ENCODE data around the gene KIAA0513. TPM values are rescaled to one million over a fixed set of nuclear protein-coding genes. Genes with fewer than 3 reads are reported as not detected.
"Not testable (repeated sequence)": the region's sequence is repeated elsewhere in the genome, so short reads cannot be mapped to it uniquely, and the experiment has no call there.

KIAA0513 gene
- total RNA-seq, 1 experiment from 2014 or later = 7.8 TPM

- TF ChIP-seq SOX15 (CRISPR knock-in tag; IDR thresholded peaks at IDR 0.05) = no peak
- no peak for TF ChIP-seq CDX4 (CRISPR knock-in tag; IDR thresholded peaks at IDR 0.05; ENCODE audit: borderline replicate concordance)
- TF ChIP-seq TP53 (CRISPR knock-in tag; IDR thresholded peaks at IDR 0.05) = no peak
- no peak for TF ChIP-seq ESRRA (CRISPR knock-in tag; IDR thresholded peaks at IDR 0.05; ENCODE audit: borderline replicate concordance)
- TF ChIP-seq HMGXB4 (CRISPR knock-in tag; IDR thresholded peaks at IDR 0.05) = no peak
- TF ChIP-seq ZNF138 (CRISPR knock-in tag; conservative IDR thresholded peaks at IDR 0.05) = no peak
- TF ChIP-seq ELF4 (CRISPR knock-in tag; IDR thresholded peaks at IDR 0.05; ENCODE audit: low read depth) = no peak
- no peak for TF ChIP-seq FOXP1 (CRISPR knock-in tag; IDR thresholded peaks at IDR 0.05; ENCODE audit: borderline replicate concordance)
- TF ChIP-seq IRF1 (CRISPR knock-in tag; IDR thresholded peaks at IDR 0.05) = no peak
- ATAC-seq (no peak), DNase-seq (ENCODE audit: low spot score) (no peak)
- CTCF ChIA-PET = no interaction called here
- no peaks in the 10 kb centered on the region for H3K36me3 Mint-ChIP-seq
- POLR2A ChIA-PET = no interaction called here
- peaks cover 10% of the 10 kb centered on the region for H3K4me1 Mint-ChIP-seq
- H3K9me3 Mint-ChIP-seq = no peaks in the 10 kb centered on the region
- H3K27ac Mint-ChIP-seq = no peak overlapping the region
- no peak overlapping the region for H3K4me3 Mint-ChIP-seq
- H3K27me3 Mint-ChIP-seq (ENCODE audit: low read depth) = no peaks in the 10 kb centered on the region
Measured at GRCh38 chr16:85117418-85117817, 89.8 kb downstream of the KIAA0513 start.

- no peaks in the 10 kb centered on the region for H3K36me3 Mint-ChIP-seq
- no peak overlapping the region for H3K4me3 Mint-ChIP-seq
- ChIA-PET CTCF (interaction anchor here (2.0 kb wide), 1 partner anchor 33 kb away, joined by 5 read pairs; no protein-coding TSS in a partner anchor), POLR2A (no interaction called here)
- no peak for TF ChIP-seq RELA (CRISPR knock-in tag; IDR thresholded peaks at IDR 0.05; ENCODE audit: borderline replicate concordance)
- no peak for TF ChIP-seq CBFB (CRISPR knock-in tag; IDR thresholded peaks at IDR 0.05; ENCODE audit: low read depth)
- DNase-seq (ENCODE audit: low spot score) (no peak), ATAC-seq (no peak)
- peaks cover 5% of the 10 kb centered on the region; the same call in 1 of the 2 replicates for H3K9me3 Mint-ChIP-seq
- H3K27me3 Mint-ChIP-seq (ENCODE audit: low read depth) = no peaks in the 10 kb centered on the region; the same call in 1 of the 2 replicates
- H3K27ac Mint-ChIP-seq = no peak overlapping the region
- H3K4me1 Mint-ChIP-seq = peaks cover 6% of the 10 kb centered on the region
Measured at GRCh38 chr16:85120006-85120340, 92.4 kb downstream of the KIAA0513 start.

GRCh38 chr16:85123441-85123840 lies 95.8 kb downstream of the KIAA0513 start:
- POLR2A ChIA-PET = interaction anchor here (0.7 kb wide), 1 partner anchor 373 kb away, joined by 5 read pairs; no protein-coding TSS in a partner anchor
- DNase-seq (ENCODE audit: low spot score); ATAC-seq; H3K27ac Mint-ChIP-seq; H3K9me3 Mint-ChIP-seq; H3K4me3 Mint-ChIP-seq; H3K36me3 Mint-ChIP-seq; H3K27me3 Mint-ChIP-seq (ENCODE audit: low read depth): not testable (repeated sequence)
- CTCF ChIA-PET = interaction anchor here (2.0 to 7.2 kb wide), 2 partner anchors 9 to 64 kb away, joined by 5 to 81 read pairs; no protein-coding TSS in a partner anchor
- H3K4me1 Mint-ChIP-seq = peaks cover 22% of the 10 kb centered on the region

GRCh38 chr16:85123891-85124635 lies 96.5 kb downstream of the KIAA0513 start:
- no peak overlapping the region for H3K27ac Mint-ChIP-seq
- ATAC-seq (peak; percentile 50), DNase-seq (ENCODE audit: low spot score) (peak; percentile 29)
- no peak overlapping the region for H3K4me3 Mint-ChIP-seq
- H3K36me3 Mint-ChIP-seq = no peaks in the 10 kb centered on the region
- TF ChIP-seq NFYB (CRISPR knock-in tag; conservative IDR thresholded peaks at IDR 0.05; ENCODE audit: low read depth) = no peak
- no peak for TF ChIP-seq RELA (CRISPR knock-in tag; IDR thresholded peaks at IDR 0.05; ENCODE audit: borderline replicate concordance)
- no peak for TF ChIP-seq CDX4 (CRISPR knock-in tag; IDR thresholded peaks at IDR 0.05; ENCODE audit: borderline replicate concordance)
- TF ChIP-seq ZNF232 (CRISPR knock-in tag; IDR thresholded peaks at IDR 0.05) = no peak
- TF ChIP-seq NR1H2 (CRISPR knock-in tag; IDR thresholded peaks at IDR 0.05) = no peak
- no peak for TF ChIP-seq E2F5 (CRISPR knock-in tag; IDR thresholded peaks at IDR 0.05)
- no peak for TF ChIP-seq IRF1 (CRISPR knock-in tag; IDR thresholded peaks at IDR 0.05)
- ChIA-PET POLR2A (interaction anchor here (0.6 kb wide), 1 partner anchor 53 kb away, joined by 5 read pairs; no protein-coding TSS in a partner anchor), CTCF (interaction anchor here (0.8 to 7.2 kb wide), 4 partner anchors 9 to 68 kb away, joined by 3 to 81 read pairs (median 4); partner anchors contain the start of gene CIBAR2)
- H3K27me3 Mint-ChIP-seq (ENCODE audit: low read depth) = no peaks in the 10 kb centered on the region; the same call in 1 of the 2 replicates
- H3K4me1 Mint-ChIP-seq = peaks cover 22% of the 10 kb centered on the region
- peaks cover 6% of the 10 kb centered on the region; the same call in 1 of the 2 replicates for H3K9me3 Mint-ChIP-seq

All from WTC11 (cell line).